ENCODE measurements around the gene OPN4. TPM values are rescaled to one million over a fixed set of nuclear protein-coding genes. Genes with fewer than 3 reads are reported as not detected.

The OPN4 gene
- not detected in 2 replicates for total RNA-seq

GRCh38 chr10:86654411-86655172 lies at the start of gene OPN4:
Gene OPN4, plus strand, starts transcription at chr10:86654547. Its CDS starts 237 bp downstream, at chr10:86654784.

GRCh38 chr10:86668297-86669165 lies 14.2 kb downstream of the OPN4 start, which contains the start of gene LDB3:
Gene LDB3, plus strand, starts transcription at chr10:86668511. Its CDS starts 181 bp downstream, at chr10:86668692.

Other genes with a start within 250 kb of the OPN4 start
- 44.3 and 52.1 TPM in 2 replicates for gene WAPL, start 132.8 kb upstream of the OPN4 start, total RNA-seq
- under 0.01 TPM in 1 of 2 replicates, not detected in the other for gene LDB3, start 14.0 kb downstream of the OPN4 start, total RNA-seq
- 54.8 and 73.9 TPM in 2 replicates for gene BMPR1A, start 102.1 kb downstream of the OPN4 start, total RNA-seq